SU-DHL-6 (cell line): ENCODE measurements around the gene PLEKHM2.

Experiments used
- EZH2phosphoT487 ChIP-seq: fragments of 200-600 bp; sonication (generic), shearing (Covaris generic); conservative IDR thresholded peaks from 2 replicates; pipeline ENCODE4 v1.6.1; 2018; ENCODE audit warnings: mild to moderate bottlenecking, antibody characterized with exemption, low read length, moderate library complexity, mixed read lengths
- TF ChIP-seq, protein P1 (sequence below): fragments of 200-600 bp; sonication (generic); IDR thresholded peaks from one replicate; pipeline ENCODE4 v1.5.1; 2017; ENCODE audit warnings: antibody characterized with exemption, mild to moderate bottlenecking, low read length, moderate library complexity; ENCODE audit not compliant: insufficient read depth, poor library complexity, severe bottlenecking

- TF ChIP-seq, protein P1, sequence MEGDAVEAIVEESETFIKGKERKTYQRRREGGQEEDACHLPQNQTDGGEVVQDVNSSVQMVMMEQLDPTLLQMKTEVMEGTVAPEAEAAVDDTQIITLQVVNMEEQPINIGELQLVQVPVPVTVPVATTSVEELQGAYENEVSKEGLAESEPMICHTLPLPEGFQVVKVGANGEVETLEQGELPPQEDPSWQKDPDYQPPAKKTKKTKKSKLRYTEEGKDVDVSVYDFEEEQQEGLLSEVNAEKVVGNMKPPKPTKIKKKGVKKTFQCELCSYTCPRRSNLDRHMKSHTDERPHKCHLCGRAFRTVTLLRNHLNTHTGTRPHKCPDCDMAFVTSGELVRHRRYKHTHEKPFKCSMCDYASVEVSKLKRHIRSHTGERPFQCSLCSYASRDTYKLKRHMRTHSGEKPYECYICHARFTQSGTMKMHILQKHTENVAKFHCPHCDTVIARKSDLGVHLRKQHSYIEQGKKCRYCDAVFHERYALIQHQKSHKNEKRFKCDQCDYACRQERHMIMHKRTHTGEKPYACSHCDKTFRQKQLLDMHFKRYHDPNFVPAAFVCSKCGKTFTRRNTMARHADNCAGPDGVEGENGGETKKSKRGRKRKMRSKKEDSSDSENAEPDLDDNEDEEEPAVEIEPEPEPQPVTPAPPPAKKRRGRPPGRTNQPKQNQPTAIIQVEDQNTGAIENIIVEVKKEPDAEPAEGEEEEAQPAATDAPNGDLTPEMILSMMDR, result no peak
- TF ChIP-seq EZH2phosphoT487, result no peak
Observed at GRCh38 chr1:15698201-15698600, 14.1 kb downstream of the PLEKHM2 start.
